SIG-M5 treated with dmso at 0.1 percent for 504 hours (cell line): ENCODE results near the gene NCMAP.

Experiments used
- DNase-seq: peaks from one replicate; lab custom pipeline; 2025; ENCODE audit not compliant: unreplicated experiment; lab: John Stamatoyannopoulos, UW

NCMAP gene

GRCh38 chr1:24570265-24571125, 14.6 kb downstream of the NCMAP start:
- DNase-seq: no peak

- DNase-seq: no peak
These were observed 16.4 kb downstream of the NCMAP start for GRCh38 chr1:24572301-24572700.

GRCh38 chr1:24575905-24576587, 20.2 kb downstream of the NCMAP start:
- DNase-seq: no peak

- DNase-seq: no peak
These were observed 23.0 kb downstream of the NCMAP start for GRCh38 chr1:24578846-24579245.

- no peak for DNase-seq
These were observed 24.9 kb downstream of the NCMAP start for GRCh38 chr1:24580756-24581155.

GRCh38 chr1:24584171-24584647, 28.3 kb downstream of the NCMAP start:
- no peak for DNase-seq

- no peak for DNase-seq
These were observed 30.2 kb downstream of the NCMAP start for GRCh38 chr1:24586119-24586518.

GRCh38 chr1:24586970-24587820, 31.3 kb downstream of the NCMAP start:
- DNase-seq: peak; percentile 58

- no peak for DNase-seq
These were observed 32.7 kb downstream of the NCMAP start for GRCh38 chr1:24588573-24588972.

- no peak for DNase-seq
These were observed 33.3 kb downstream of the NCMAP start for GRCh38 chr1:24589200-24589599.

GRCh38 chr1:24591781-24592180, 35.9 kb downstream of the NCMAP start:
- no peak for DNase-seq

GRCh38 chr1:24594328-24594598, 38.4 kb downstream of the NCMAP start:
- peak; percentile 12 for DNase-seq

- no peak for DNase-seq
These were observed 40.6 kb downstream of the NCMAP start for GRCh38 chr1:24596401-24596880.

- DNase-seq: no peak
These were observed 43.4 kb downstream of the NCMAP start for GRCh38 chr1:24599265-24599664.

GRCh38 chr1:24600551-24600950, 44.7 kb downstream of the NCMAP start:
- no peak for DNase-seq

- DNase-seq: no peak
These were observed 49.8 kb downstream of the NCMAP start for GRCh38 chr1:24605534-24606295.

GRCh38 chr1:24606296-24606605, 50.4 kb downstream of the NCMAP start:
- no peak for DNase-seq

- no peak for DNase-seq
These were observed 50.7 kb downstream of the NCMAP start for GRCh38 chr1:24606621-24607020.

- DNase-seq: peak; percentile 2
These were observed 54.1 kb downstream of the NCMAP start for GRCh38 chr1:24609949-24610517.

GRCh38 chr1:24619376-24619775, 63.5 kb downstream of the NCMAP start:
- DNase-seq: no peak

GRCh38 chr1:24620678-24621077, 64.8 kb downstream of the NCMAP start:
- no peak for DNase-seq
